Measurements from ENCODE around the gene HK3.

The HK3 gene

DNA sequence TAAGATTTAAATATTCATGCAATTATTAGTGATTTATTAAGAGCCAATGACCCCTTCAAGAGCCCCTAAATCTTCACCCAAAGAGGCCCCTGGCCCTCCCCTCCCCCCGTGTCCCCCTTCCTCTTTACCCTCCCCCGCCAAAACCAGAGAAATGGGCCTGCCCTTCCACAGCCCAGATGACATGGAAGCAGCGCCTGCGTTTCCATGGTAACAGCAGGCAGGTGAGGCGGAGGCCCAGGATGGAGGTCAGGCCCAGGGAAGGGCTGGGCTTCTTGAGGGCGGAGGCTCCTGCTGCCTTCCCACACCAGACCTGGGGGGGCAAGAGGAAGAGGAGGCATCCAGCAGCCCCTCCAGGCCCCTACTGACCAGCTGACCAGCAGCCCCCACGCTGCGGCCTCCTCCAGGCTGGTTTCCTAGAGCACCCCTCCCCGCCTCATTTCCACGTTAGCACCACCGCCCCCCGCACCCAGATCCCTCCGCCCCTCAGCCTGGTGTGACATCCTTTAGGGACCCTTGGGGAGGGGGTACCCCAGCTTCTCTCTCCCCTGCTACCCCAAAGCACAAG lies 51.3 kb downstream of the HK3 start:
- DNase-seq, result no peak

DNA sequence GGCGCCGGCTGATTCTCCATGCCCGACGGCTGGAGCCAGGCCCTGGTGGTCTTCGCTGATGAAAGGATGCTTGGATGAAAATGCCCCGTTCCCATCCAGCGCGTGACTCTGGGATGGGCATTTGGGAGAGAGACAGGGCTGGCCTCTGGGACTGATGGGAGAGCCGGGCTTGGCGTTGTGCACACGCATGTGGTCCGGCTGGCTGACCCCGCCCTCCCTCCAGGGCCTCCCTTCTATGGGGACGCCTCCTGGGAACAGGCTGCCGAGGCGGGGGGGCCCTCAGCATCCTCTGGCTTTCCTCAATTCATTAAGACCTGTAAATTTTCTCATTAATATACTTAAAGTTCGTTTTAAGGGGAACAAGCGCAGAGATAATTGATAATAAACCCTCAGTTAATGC lies 52.0 kb downstream of the HK3 start:
- no peak for DNase-seq

DNA sequence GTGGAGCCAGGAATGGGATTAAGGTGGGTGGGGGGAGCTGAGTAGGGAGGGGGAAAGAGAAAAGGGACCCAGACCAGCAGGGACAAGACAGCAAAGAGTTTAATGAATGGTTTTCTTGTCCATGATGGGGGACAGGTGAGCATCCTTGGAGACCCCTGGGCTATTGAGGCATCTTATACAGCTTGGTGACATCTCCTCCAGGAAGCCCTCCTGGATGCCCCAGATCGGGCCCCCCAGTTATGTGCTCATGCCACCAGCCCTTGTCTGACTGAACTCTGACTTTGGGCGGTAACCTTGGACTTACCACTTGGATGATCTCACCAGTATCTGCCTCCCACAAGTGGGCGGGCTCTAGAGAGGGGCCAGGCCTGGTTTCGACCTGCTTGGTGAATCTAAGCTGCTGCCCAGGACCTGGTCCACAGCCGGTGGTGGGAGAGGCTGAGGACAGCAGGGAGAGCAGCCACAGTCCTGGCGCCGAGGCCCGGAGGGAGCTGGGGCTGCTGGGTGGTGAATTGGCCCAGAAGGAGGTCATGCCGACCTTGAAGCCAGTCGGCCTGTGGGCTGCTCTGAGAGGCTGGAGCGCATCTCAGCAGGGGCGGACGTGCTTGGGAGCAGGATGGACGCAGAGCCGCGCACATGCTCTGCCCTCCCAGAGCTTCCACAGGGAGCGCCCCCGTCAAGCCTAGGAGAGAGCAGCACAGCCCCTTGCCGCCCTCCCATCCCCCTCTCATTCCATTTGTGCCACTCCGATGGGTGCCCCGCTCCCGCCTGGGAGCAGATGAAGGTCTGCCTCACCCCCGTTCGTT lies 52.6 kb downstream of the HK3 start:
- DNase-seq, result peak; percentile 9

DNA sequence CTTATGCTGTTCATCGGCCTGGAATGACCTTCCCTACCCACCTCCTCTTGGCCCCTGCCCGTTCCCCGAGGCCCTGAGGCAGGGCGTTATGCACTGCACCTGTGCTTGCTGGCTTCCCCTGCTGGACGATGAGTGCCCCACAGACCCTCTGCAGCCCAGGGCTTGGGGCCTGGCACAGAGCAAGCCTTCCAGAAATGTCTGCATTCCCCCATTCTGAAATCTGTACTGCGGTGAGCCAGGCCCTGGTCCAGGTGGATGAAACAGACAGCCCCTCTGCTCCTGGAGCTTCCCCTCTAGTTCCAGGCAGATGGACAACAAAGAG lies 53.8 kb downstream of the HK3 start:
- DNase-seq, result no peak

DNA sequence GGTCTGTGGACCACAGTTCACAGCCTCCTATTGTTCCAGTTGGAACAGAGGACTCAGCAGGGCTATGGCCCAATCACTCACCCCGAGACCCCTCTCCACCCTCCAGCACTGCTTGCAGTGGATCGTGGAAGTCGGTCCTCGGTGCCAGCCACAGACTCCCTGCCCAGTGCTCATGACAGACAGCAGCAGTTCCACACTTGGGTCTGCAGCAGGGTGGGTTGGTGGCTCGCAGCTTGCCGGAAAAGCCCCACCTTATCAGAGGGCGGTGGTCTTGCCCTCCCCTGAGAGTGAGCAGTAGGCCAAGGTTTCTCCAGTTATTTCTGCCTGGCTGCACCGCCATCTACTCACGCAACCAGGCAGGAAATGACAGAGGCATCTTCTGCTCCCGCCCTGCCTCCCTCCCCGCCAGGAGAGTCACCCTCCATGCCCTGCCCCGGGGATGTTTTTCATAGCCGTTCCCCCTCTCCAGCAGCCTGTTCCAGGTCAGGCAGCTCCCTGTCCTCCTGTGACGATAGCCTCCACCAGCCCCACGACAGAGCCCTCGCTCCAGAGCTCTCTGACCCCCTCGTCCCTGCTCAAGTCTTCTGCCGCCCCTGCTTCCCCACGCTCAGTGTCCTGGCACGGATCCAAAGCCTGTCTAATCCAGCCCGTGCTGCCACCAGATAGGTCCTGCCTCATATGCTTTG lies 54.3 kb downstream of the HK3 start:
- DNase-seq, result no peak

DNA sequence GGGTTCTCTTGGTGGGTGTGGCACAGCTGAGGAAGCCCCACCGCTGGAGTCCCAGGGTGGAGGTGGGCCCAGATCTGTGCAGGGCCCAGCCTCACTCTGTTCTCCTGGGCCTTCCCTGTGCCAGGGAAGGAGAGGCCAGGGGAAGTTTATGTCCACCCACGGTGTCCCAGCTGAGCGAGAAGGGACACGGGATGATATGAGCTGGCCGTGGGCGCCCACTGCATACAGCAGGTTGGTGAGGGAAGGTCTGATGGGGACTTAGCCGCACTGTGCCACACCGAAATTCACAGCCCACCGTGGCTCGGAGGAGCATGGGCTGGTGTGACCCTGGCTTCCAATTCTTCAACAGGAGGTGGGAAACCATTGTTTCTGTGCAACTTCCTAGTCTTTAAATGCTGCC lies 54.9 kb downstream of the HK3 start:
- DNase-seq, result no peak

DNA sequence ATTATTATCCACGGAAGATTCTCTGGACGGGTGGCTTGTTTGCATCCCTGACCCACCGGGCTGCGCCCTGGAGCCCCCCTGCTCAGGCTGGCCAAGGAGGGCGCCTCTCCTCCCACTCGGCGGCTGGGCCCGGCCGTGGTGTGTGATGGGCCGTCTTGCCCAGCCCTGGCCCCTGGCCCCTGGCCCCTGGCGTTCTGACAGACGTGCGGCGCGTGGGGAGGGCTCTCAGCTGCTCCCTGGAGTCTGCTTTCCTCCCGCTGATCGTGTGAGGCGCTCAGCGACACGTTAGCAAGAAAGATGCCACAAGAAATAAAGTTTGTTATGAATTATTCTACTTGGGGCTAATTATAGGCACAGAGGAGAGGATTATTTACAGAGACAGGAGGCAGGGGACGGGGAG lies 55.5 kb downstream of the HK3 start:
- no peak for DNase-seq

DNA sequence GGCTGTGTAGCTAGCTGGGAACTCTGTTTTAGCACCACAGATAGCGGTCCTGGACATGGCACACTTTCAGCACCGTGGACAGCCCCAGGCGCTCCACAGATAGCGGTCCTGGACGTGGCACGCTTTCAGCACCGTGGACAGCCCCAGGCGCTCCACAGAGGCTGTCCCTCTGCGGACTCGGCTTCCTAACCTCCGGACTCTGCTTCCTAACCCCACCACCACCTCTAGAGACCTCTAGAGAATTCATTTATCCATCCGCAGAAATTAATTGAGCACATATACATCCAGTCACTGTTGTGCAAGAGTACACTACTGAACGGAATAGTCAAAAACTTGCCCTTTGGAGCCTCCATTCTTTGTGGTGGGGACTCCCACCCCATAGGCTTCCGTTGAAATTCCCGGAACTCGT lies 61.4 kb downstream of the HK3 start:
- peak; percentile 71 for DNase-seq

DNA sequence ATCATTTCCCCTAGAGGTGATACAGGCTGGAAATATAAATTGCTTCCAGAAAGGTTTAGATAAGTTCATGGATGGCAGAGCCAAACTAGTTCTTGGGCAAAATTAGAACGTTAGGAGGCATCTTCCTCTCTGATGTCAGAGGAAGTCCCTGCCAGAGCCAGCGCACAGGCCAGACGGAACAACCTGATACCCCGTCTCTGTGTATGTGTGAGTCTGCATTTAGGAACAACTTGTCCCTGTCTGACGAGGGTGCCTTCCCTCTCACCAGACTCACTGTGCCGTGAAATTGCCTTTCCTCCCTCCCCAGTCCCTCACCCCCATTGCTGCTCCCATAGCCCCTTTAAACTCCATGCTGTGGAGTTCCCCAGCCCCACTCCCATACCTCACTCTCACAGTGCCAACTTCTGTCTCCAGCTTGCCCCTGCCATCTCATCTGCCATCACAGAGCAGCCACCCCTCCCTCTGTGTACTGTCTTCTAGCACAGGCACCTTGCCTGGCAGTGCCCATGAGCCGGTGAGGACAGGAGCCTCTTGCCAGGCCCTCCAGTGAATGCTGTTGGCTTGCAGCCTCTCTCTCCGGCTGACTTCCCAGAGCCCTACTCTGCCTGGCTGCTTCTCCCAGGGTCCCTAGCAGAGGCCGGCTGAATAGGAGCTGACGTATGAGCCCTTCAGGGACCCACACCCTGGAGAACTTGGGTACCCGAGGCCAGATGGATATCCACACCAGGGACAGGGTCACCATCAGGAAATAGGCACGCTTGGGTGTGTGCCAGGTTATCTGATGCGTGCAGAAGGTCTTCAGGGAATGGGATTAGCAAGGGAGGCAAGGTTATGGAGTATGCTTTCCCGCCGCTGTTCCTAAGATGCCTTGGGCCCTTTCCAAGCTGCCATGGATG lies 62.1 kb downstream of the HK3 start:
- DNase-seq, result no peak

DNA sequence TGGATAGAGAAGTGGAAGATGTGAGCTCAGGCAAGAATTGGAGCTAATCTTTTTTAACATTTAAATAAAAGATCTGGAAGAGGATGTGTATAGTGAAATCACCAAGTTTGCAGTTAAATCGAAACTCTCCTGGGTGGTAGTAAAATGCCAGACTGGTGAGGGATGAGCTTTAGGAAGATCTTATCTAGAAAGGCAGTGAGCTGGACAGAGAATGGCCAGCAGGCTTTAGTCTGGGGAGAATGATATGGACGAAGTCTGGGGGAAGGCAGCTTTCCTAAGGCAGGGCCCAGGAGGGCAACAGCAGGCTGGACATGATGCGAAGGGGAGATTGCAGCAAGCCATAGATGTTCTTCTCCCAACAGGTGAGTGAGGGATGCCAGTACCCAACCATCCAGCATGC lies 63.2 kb downstream of the HK3 start:
- DNase-seq, result no peak

DNA sequence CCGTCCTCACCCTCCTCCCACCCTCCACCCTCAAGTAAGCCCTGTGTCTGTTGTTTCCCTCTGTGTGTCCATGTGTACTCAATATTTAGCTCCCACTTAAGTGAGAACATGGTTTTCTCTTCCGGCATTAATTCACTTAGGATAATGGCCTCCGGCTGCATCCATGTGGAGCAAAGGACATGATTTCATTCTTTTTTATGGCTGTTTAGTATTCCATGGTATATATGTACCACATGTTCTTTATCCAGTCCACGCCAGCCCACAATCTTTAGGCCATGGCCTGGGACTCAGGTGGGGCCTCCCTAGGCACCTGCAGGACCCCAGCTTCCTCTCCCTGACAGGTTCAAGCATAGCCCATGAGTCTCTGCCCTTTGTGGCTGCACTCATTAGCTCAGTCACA lies 65.9 kb downstream of the HK3 start:
- DNase-seq, result no peak

DNA sequence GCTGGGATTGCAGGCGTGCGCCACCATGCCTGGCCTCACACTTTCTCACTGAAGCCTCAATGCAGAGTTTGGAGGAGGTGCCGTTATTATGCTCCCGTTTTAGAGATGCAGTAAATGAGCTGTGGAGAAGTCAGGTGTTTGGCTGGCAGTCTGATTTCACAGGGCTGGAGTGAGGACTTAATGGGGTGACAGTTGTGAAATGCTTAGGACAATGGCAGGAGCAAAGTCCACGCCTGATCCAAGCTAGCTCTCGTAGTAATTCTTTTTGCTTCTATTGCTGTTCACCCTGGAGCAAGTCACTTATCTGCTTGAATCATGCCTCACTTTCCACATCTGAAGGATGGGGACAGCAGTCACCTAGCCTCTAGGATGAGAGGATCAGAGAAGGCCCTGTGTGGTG lies 67.0 kb downstream of the HK3 start:
- no peak for DNase-seq

DNA sequence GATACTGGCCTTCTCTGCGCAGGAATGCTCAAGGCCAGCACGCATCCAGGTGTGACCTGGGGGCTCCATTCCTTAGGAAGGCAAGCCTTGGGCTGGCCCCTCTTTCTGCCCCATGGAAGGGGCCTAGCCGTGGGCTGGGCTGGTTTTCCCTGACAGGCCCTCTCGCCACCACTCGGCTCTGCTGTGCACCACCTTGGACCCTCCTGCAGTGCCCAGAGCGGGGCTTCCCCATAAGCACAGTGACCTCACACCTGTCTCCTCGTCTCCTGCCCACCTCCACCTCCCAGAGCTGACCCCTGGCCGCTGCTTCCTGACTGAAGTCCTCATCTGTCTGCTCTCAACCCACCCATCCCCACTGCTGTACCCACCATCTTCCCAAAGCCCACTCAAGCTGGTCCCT lies 67.7 kb downstream of the HK3 start:
- DNase-seq, result no peak

DNA sequence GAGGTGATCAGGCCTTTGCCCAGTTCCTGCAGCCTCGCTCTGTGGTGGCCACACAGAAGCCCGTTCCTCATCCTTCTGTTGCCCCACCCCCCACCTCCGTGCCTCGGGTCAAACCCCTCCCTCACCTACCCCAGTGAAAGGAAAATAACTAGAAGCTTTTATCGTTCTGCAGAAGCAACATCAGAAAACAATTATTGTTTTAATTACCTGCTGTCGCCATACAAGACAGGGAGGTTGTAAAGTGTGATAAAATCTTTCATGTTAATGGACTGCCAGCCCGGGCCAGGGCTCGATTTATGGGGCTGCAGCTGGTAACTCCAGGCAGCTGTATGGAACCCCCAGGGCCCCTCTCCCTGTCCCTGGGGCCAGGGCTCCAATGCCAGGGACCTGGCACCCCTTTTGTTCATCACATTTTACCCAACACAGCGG lies 68.1 kb downstream of the HK3 start:
- no peak for DNase-seq
